ENCODE results near the gene UBASH3B. TPM values are rescaled to one million over a fixed set of nuclear protein-coding genes. Genes with fewer than 3 reads are reported as not detected.
A peak's percentile ranks its signal among the peaks of the same experiment; 100 is the strongest.

UBASH3B gene
- total and polyA plus RNA-seq, 2 of the 13 experiments (the other 11 are each of a cell fraction or from before 2014, with no cell fraction given) = 4.4 to 7.6 TPM

GRCh38 chr11:122676638-122677037 lies 21.1 kb downstream of the UBASH3B start (continued):
- TF ChIP-seq CENPBD1 (CRISPR knock-in tag; IDR thresholded peaks at IDR 0.05; ENCODE audit: borderline replicate concordance, low read depth) (no peak), MYNN (CRISPR knock-in tag; IDR thresholded peaks at IDR 0.05; ENCODE audit: low read depth) (no peak), E2F5 (CRISPR knock-in tag; conservative IDR thresholded peaks at IDR 0.05) (no peak), HNF1A (IDR thresholded peaks at IDR 0.05; ENCODE audit: low read depth) (no peak), HNF1A (CRISPR knock-in tag; IDR thresholded peaks at IDR 0.05; ENCODE audit: borderline replicate concordance) (no peak), FOXP4 (CRISPR knock-in tag; IDR thresholded peaks at IDR 0.05) (peak; percentile 88), KAT8 (CRISPR knock-in tag; IDR thresholded peaks at IDR 0.05) (no peak), TCF7 (IDR thresholded peaks at IDR 0.05; ENCODE audit: low read depth) (peak; percentile 75), YEATS2 (CRISPR knock-in tag; IDR thresholded peaks at IDR 0.05; ENCODE audit: borderline replicate concordance) (no peak), ELF3 (CRISPR knock-in tag; IDR thresholded peaks at IDR 0.05) (peak; percentile 84), RCOR2 (CRISPR knock-in tag; IDR thresholded peaks at IDR 0.05) (peak; percentile 14; the same call in 1 of the 2 replicates), MXI1 (IDR thresholded peaks at IDR 0.05; ENCODE audit: borderline replicate concordance, low read depth, low read length) (no peak), GRHL1 (CRISPR knock-in tag; conservative IDR thresholded peaks at IDR 0.05) (no peak), PRMT3 (CRISPR knock-in tag; IDR thresholded peaks at IDR 0.05; ENCODE audit: borderline replicate concordance, low read depth) (no peak), ZBTB46 (CRISPR knock-in tag; IDR thresholded peaks at IDR 0.05; ENCODE audit: borderline replicate concordance) (no peak), ELF4 (CRISPR knock-in tag; IDR thresholded peaks at IDR 0.05; ENCODE audit: borderline replicate concordance) (no peak)

Measured in HepG2 (cell line).